Measurements from ENCODE around the gene TTYH3. TPM values are rescaled to one million over a fixed set of nuclear protein-coding genes. Genes with fewer than 3 reads are reported as not detected.

The TTYH3 gene
- total RNA-seq, 2 donors from 2014 or later: 7.0 to 11.1 TPM

DNA sequence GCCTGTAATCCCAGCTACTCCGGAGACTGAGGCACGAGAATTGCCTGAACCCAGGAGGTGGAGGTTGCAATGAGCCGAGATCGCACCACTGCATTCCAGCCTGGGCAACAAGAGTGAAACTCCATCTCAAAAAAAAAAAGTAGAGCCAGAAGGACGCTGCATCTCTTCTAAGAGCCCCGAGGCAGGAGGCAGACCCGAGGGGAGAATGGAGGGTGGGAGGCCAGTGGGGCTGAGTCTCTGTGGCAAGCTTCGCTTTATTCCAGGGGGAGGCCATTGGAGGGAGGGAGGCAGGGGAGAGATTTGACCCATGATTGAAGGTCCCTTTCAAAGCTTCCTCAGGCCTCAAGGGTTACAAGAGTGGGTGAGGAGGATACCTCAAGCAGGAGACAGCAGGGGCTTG lies 18.7 kb downstream of the TTYH3 start:
- H3K27ac ChIP-seq: no peak overlapping the region
- no peaks in the 10 kb centered on the region for H3K4me1 ChIP-seq
- no peaks in the 10 kb centered on the region for H3K9me3 ChIP-seq
- H3K27me3 ChIP-seq: no peaks in the 10 kb centered on the region
- TF ChIP-seq, protein P1, sequence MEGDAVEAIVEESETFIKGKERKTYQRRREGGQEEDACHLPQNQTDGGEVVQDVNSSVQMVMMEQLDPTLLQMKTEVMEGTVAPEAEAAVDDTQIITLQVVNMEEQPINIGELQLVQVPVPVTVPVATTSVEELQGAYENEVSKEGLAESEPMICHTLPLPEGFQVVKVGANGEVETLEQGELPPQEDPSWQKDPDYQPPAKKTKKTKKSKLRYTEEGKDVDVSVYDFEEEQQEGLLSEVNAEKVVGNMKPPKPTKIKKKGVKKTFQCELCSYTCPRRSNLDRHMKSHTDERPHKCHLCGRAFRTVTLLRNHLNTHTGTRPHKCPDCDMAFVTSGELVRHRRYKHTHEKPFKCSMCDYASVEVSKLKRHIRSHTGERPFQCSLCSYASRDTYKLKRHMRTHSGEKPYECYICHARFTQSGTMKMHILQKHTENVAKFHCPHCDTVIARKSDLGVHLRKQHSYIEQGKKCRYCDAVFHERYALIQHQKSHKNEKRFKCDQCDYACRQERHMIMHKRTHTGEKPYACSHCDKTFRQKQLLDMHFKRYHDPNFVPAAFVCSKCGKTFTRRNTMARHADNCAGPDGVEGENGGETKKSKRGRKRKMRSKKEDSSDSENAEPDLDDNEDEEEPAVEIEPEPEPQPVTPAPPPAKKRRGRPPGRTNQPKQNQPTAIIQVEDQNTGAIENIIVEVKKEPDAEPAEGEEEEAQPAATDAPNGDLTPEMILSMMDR (IDR thresholded peaks at IDR 0.05): no peak
- H3K36me3 ChIP-seq: peaks cover 22% of the 10 kb centered on the region
- H3K4me3 ChIP-seq: no peak overlapping the region
- DNase-seq (ENCODE audit: low spot score): no peak

DNA sequence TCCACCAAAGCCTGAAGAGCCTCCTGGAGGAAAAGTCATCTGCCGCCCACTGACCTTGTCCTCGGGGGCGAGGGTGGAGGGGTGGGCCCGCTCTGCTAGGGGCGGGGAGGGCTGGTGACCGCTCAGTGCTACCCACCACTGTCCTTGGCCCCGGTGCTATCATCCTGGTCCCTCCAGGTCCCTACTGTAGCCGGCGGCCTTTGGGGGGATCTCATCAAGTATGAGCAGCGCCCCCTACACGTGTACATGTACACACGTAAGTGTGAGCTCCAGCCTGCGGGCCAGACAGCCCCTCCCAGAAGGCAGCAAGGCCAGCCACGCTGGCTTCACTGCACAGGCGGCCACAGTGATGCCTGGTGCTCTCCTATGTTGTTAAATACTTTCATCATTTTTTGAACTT lies 19.6 kb downstream of the TTYH3 start:
- DNase-seq (ENCODE audit: low spot score): no peak
- peaks cover 25% of the 10 kb centered on the region for H3K36me3 ChIP-seq

DNA sequence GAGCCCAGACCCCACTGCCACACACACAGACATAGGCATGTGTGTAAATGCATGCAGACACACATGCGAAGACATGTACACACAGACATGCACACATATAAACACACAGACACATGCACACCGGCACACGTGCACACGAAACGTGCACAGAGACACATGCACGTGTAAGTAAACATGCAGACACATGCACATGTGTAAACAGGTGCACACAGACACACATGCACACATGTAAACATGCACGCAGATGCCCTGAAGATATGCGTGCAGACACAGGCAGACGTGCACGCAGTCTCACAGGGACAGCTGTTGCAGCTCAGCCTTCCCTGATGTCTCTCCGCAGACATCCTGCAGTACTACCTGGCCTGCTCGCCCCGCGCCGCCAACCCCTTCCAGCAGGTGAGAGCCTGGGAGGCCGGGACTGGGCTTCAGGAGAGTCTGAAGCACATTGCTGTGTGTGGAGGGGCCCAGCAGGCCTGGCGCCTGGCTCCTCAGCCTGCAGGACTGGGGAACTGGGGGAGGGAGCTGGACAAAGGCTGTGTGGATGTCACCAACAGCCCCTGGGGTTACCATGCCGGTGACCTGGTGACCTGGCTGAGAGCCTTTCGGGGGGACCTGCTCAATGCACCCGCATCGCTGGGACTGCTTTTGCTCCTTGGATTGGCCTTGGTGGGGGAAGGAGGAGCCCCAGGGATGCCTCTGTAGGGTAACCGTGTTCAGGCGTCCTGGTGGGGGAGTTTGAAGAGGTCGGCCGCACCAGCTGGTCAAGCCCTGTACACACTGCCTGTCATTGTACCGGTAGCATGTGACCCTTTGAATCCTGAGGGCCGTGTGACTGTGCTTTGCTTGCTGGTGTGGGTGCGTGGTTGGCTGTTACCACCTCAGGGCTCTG lies 20.3 kb downstream of the TTYH3 start:
- H3K9me3 ChIP-seq: no peaks in the 10 kb centered on the region
- TF ChIP-seq, protein P1 (IDR thresholded peaks at IDR 0.05): no peak
- H3K27me3 ChIP-seq: no peaks in the 10 kb centered on the region
- no peak for DNase-seq (ENCODE audit: low spot score)
- no peaks in the 10 kb centered on the region for H3K4me1 ChIP-seq
- H3K27ac ChIP-seq: no peak overlapping the region
- no peak overlapping the region for H3K4me3 ChIP-seq
- peaks cover 29% of the 10 kb centered on the region for H3K36me3 ChIP-seq

More for the DNA sequence above, 19.6 kb downstream of the TTYH3 start:
- H3K27me3 ChIP-seq: no peaks in the 10 kb centered on the region
- TF ChIP-seq, protein P1 (IDR thresholded peaks at IDR 0.05): no peak
- no peaks in the 10 kb centered on the region for H3K4me1 ChIP-seq
- no peaks in the 10 kb centered on the region for H3K9me3 ChIP-seq
- no peak overlapping the region for H3K4me3 ChIP-seq
- no peak overlapping the region for H3K27ac ChIP-seq

DNA sequence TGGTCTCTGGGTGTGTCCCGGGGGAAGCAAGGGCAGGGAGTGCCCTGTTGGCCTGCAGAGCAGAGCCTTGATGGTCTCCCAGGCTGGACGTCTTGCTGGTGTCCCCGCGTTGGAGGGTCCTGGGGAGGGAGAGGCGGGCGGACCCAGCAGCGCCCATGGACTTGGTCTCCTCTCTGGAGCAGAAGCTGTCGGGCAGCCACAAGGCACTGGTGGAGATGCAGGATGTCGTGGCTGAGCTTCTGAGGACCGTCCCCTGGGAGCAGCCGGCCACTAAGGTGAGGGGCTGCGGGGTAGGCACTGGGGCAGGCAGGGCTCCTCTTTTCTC lies 20.9 kb downstream of the TTYH3 start:
- H3K4me3 ChIP-seq: no peak overlapping the region
- no peak overlapping the region for H3K27ac ChIP-seq
- DNase-seq (ENCODE audit: low spot score): no peak
- H3K27me3 ChIP-seq: no peaks in the 10 kb centered on the region
- TF ChIP-seq, protein P1 (IDR thresholded peaks at IDR 0.05): no peak
- no peaks in the 10 kb centered on the region for H3K4me1 ChIP-seq
- H3K36me3 ChIP-seq: peaks cover 23% of the 10 kb centered on the region
- H3K9me3 ChIP-seq: no peaks in the 10 kb centered on the region

DNA sequence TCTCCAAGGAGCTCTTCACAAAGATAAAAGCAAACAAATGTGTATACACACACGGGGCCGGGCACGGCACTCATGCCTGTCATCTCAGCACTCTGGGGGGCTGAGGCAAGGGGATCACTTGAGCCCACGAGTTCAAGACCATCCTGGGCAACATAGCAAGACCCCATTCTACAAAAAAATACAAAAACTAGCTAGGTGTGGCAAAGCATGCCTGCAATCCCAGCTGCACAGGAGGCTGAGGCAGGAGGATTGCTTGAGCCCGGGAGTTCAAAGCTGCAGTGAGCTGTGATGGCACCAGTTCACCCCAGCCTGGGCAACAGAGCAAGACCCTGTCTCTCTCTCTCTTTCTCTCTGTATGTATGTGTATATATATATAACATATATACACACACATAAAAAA lies 22.3 kb downstream of the TTYH3 start:
- no peaks in the 10 kb centered on the region for H3K4me1 ChIP-seq
- DNase-seq (ENCODE audit: low spot score): no peak
- H3K4me3 ChIP-seq: no peak overlapping the region
- peaks cover 13% of the 10 kb centered on the region for H3K36me3 ChIP-seq
- H3K27ac ChIP-seq: no peak overlapping the region
- TF ChIP-seq, protein P1 (IDR thresholded peaks at IDR 0.05): no peak
- H3K9me3 ChIP-seq: no peaks in the 10 kb centered on the region
- H3K27me3 ChIP-seq: no peaks in the 10 kb centered on the region
